HPDE6-E6E7 (cell line): Measurements from ENCODE around the gene TRIM7.
"Not testable (repeated sequence)": the region's sequence is repeated elsewhere in the genome, so short reads cannot be mapped to it uniquely, and the experiment has no call there.

Experiments
- DNase-seq: peaks from one replicate; pipeline ENCODE4 v3.0.0; 2011; ENCODE audit warnings: missing footprints; ENCODE audit errors: extremely low spot score

TRIM7 gene

GRCh38 chr5:181152406-181152805 is 52.6 kb downstream of the TRIM7 start:
- no peak for DNase-seq

GRCh38 chr5:181151146-181151545 is 53.9 kb downstream of the TRIM7 start:
- no peak for DNase-seq

GRCh38 chr5:181149806-181150733 is 54.9 kb downstream of the TRIM7 start:
- DNase-seq: no peak

- peak; percentile 71 for DNase-seq
These were observed 55.6 kb downstream of the TRIM7 start for GRCh38 chr5:181149355-181149754.

- not testable (repeated sequence) for DNase-seq
These were observed 57.9 kb downstream of the TRIM7 start, which contains the start of gene OR2V2 for GRCh38 chr5:181146927-181147636. TSS of gene OR2V2 (plus strand) at chr5:181147586. CDS start at chr5:181154943, 7,357 bp downstream.

GRCh38 chr5:181145133-181145532 is 59.9 kb downstream of the TRIM7 start:
- DNase-seq: no peak
